Choroid plexus epithelial cell (primary cell): ENCODE data around the gene FREM2.
A peak's percentile ranks its signal among the peaks of the same experiment; 100 is the strongest.

ENCODE experiments used
- DNase-seq: peaks from one replicate; pipeline ENCODE4 v3.0.0-alpha.2; 2010; ENCODE audit warnings: low read depth
- H3K4me3 ChIP-seq: 2 replicates; pipeline ENCODE4 v1.5.1; 2011; ENCODE audit warnings: low read depth, mild to moderate bottlenecking, control low read depth, low read length, moderate library complexity
- TF ChIP-seq, protein P1 (sequence below): conservative IDR thresholded peaks from 2 replicates; pipeline ENCODE4 v1.5.1; 2011; ENCODE audit warnings: low read depth, mild to moderate bottlenecking, control low read depth, inconsistent platforms, low read length, moderate library complexity

The FREM2 gene

GRCh38 chr13:38657191-38657590, 29.7 kb upstream of the FREM2 start:
- TF ChIP-seq, protein P1, sequence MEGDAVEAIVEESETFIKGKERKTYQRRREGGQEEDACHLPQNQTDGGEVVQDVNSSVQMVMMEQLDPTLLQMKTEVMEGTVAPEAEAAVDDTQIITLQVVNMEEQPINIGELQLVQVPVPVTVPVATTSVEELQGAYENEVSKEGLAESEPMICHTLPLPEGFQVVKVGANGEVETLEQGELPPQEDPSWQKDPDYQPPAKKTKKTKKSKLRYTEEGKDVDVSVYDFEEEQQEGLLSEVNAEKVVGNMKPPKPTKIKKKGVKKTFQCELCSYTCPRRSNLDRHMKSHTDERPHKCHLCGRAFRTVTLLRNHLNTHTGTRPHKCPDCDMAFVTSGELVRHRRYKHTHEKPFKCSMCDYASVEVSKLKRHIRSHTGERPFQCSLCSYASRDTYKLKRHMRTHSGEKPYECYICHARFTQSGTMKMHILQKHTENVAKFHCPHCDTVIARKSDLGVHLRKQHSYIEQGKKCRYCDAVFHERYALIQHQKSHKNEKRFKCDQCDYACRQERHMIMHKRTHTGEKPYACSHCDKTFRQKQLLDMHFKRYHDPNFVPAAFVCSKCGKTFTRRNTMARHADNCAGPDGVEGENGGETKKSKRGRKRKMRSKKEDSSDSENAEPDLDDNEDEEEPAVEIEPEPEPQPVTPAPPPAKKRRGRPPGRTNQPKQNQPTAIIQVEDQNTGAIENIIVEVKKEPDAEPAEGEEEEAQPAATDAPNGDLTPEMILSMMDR = no peak
- peak; percentile 35 for DNase-seq
- H3K4me3 ChIP-seq = no peak overlapping the region

DNA sequence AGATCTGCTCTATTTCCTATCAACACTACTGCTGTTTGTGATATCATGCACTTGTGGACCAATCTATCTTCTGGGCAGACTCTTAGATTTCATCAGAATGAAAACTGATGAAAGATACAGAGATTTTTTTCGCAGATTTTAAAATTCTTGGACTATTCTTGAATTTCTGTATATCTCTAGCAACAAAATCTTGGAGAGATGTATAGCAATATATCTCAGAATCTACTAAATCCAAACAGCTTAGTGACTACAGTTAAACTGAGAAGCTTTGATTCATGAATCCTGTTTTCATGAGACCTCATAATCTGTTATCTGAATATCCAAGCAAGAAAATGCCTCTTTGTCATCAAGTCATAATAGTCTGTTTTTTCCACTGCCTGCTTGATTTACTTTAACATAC, 28.0 kb upstream of the FREM2 start:
- H3K4me3 ChIP-seq = no peak overlapping the region
- TF ChIP-seq, protein P1 = no peak
- DNase-seq = no peak

DNA sequence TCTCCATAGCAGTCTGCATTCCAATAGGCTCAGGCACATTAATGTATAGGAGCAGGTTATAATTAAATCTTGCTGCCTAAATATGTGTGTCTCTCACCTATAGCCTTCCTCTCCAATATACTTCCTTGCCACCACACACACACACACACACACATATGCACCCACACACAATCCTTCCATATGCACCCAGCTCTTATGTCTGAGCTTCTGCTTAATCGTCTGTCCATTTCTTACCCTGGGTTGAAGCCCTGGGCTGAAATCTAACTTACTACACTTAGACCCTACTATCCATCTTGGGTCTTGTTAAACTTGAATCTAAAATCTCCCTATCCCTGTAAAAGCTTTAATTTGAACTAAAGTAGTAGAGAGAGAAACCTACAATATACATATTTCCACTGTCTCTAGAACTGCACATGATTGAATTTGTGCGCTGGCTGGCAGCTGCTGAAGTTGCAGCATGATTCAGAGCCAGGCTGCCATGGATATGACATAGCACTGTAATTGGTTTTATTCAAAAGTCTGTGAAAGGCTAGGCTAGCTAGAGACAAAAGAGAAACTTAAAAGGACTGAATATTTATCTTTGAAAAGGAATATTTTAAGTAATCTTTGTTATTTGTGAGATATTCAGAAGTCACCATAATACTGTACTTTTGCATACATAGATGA, 25.7 kb upstream of the FREM2 start:
- DNase-seq = no peak
- TF ChIP-seq, protein P1 = no peak

DNA sequence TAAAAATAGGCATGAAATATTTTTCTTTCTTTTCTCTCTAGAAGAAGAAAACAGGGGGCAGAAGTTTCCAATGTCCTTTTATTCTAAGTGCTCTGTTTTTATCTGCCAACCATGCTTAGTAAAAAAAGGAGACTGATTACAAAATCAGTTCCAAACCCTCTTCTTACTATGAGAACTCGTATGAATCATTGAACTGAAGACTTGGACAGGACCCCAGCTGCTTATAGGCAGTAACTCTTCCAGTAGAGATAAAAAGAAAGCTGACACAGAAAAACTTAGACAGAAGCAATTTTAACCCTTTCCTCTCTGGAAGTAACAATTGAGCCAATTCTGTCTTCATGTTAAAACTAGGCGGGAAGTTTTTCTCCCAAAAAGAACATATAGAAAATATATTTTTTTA, 24.5 kb upstream of the FREM2 start:
- DNase-seq = peak; percentile 87
- TF ChIP-seq, protein P1 = no peak
- H3K4me3 ChIP-seq = no peak overlapping the region

More for the DNA sequence above, 25.7 kb upstream of the FREM2 start:
- H3K4me3 ChIP-seq = no peak overlapping the region

DNA sequence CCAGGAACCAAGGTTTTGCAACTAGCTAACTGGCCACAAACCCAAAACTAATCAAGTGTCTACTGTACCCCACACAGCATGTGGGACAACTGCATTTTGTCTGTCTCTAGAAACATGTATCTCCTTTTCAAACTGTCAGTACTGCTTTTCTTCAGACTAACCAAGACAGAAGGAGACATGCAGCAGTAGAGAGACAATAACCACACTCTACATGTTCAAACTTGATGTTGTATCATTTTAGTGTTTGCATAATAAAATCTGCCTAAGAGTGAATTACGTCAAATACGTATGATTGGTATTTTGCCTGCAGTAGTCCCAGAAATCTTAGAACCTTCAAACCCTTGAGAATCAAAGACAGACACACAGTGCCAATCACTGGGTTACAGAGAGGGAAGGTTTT, 22.0 kb upstream of the FREM2 start:
- H3K4me3 ChIP-seq = no peak overlapping the region
- TF ChIP-seq, protein P1 = no peak
- no peak for DNase-seq

DNA sequence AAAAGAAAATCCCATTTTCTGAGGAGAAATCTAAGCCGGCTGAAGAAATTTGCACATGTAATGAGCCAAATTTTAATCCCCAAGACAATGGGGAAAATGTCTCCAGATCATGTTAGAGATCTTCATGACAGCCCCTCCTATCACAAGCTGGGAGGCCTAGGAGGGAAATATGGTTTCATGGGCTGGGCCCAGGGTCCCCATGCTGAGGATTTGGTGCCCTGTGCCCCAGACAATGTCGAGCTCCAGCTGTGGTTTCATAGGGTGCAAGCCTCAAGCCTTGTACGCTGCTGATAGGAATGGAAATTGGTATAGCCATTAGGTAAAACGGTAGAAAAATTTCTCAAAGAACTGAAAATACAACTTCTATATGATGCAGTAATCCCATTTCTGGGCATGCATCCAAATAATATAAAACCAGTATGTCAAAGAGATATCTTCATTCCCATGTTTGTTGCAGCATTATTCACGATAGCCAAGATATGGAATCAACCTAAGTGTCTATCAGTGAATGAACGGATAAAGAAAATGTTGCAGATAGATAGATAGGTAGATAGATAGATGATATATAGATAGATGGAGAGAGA, 19.3 kb upstream of the FREM2 start:
- peak; percentile 30 for DNase-seq
- TF ChIP-seq, protein P1 = no peak
- H3K4me3 ChIP-seq = no peak overlapping the region

- no peak overlapping the region for H3K4me3 ChIP-seq
- DNase-seq = no peak
- TF ChIP-seq, protein P1 = no peak
Measured at GRCh38 chr13:38669234-38669964, 17.5 kb upstream of the FREM2 start.
